CD4-positive, alpha-beta T cell treated with Interleukin-12 subunit alpha and Interleukin-12 subunit beta, for 1 hour (primary cell): Measurements from ENCODE around the gene GALR1.
"Not testable (repeated sequence)": the region's sequence is repeated elsewhere in the genome, so short reads cannot be mapped to it uniquely, and the experiment has no call there.

Experiments used
- DNase-seq: peaks from one replicate; pipeline ENCODE4 v3.0.0-alpha.2; 2020

GALR1 gene

GRCh38 chr18:77249569-77250500 is at the start of gene GALR1:
Gene GALR1 (plus strand): TSS chr18:77249848. CDS start chr18:77250549, 701 bp downstream.
- DNase-seq, result no peak

GRCh38 chr18:77201506-77201905 is 48.1 kb upstream of the GALR1 start:
- no peak for DNase-seq

- no peak for DNase-seq
Measured at GRCh38 chr18:77202329-77202728, 47.3 kb upstream of the GALR1 start.

- no peak for DNase-seq
Measured at GRCh38 chr18:77203071-77203470, 46.6 kb upstream of the GALR1 start.

- DNase-seq, result no peak
Measured at GRCh38 chr18:77203851-77204250, 45.8 kb upstream of the GALR1 start.

- no peak for DNase-seq
Measured at GRCh38 chr18:77205769-77206168, 43.9 kb upstream of the GALR1 start.

GRCh38 chr18:77206676-77207374 is 42.8 kb upstream of the GALR1 start:
- no peak for DNase-seq

- DNase-seq, result peak; percentile 69
Measured at GRCh38 chr18:77207540-77207939, 42.1 kb upstream of the GALR1 start.

- peak; percentile 50 for DNase-seq
Measured at GRCh38 chr18:77208964-77209363, 40.7 kb upstream of the GALR1 start.

- no peak for DNase-seq
Measured at GRCh38 chr18:77209587-77209986, 40.1 kb upstream of the GALR1 start.

- DNase-seq, result no peak
Measured at GRCh38 chr18:77210249-77210648, 39.4 kb upstream of the GALR1 start.

- no peak for DNase-seq
Measured at GRCh38 chr18:77218642-77219041, 31.0 kb upstream of the GALR1 start.

- DNase-seq, result peak; percentile 21
Measured at GRCh38 chr18:77220726-77221125, 28.9 kb upstream of the GALR1 start.

GRCh38 chr18:77222464-77222863 is 27.2 kb upstream of the GALR1 start:
- DNase-seq, result no peak

- no peak for DNase-seq
Measured at GRCh38 chr18:77223221-77223639, 26.4 kb upstream of the GALR1 start.

- DNase-seq, result no peak
Measured at GRCh38 chr18:77223653-77224052, 26.0 kb upstream of the GALR1 start.

GRCh38 chr18:77230645-77231044 is 19.0 kb upstream of the GALR1 start:
- DNase-seq, result no peak

- no peak for DNase-seq
Measured at GRCh38 chr18:77234504-77235365, 14.9 kb upstream of the GALR1 start.

GRCh38 chr18:77239285-77239684 is 10.4 kb upstream of the GALR1 start:
- not testable (repeated sequence) for DNase-seq

- DNase-seq, result no peak
Measured at GRCh38 chr18:77248873-77249568, 627 bp upstream of the GALR1 start.

- no peak for DNase-seq
Measured at GRCh38 chr18:77250501-77250925, 865 bp downstream of the GALR1 start.
